IPS-15b (cell line): ENCODE results near the gene NDRG2.

ENCODE experiments used
- H3K27me3 ChIP-seq: one replicate; pipeline ENCODE4 v1.6.1; 2013; ENCODE audit warnings: low read length; ENCODE audit not compliant: control insufficient read depth, insufficient read depth
- H3K36me3 ChIP-seq: one replicate; pipeline ENCODE4 v1.6.1; 2013; ENCODE audit warnings: low read length; ENCODE audit not compliant: control insufficient read depth, insufficient read depth
- H3K4me1 ChIP-seq: one replicate; pipeline ENCODE4 v1.6.1; 2013; ENCODE audit warnings: mild to moderate bottlenecking, low read length; ENCODE audit not compliant: control insufficient read depth, insufficient read depth
- H3K4me3 ChIP-seq: one replicate; pipeline ENCODE4 v1.5.1; 2013; ENCODE audit warnings: low read depth, low read length
- H3K9ac ChIP-seq: one replicate; pipeline ENCODE4 v1.6.1; 2013; ENCODE audit warnings: low read depth, mild to moderate bottlenecking, low read length
- H3K9me3 ChIP-seq: one replicate; pipeline ENCODE4 v1.6.1; 2013; ENCODE audit warnings: mild to moderate bottlenecking, low read length; ENCODE audit not compliant: control insufficient read depth, insufficient read depth

Gene NDRG2

DNA sequence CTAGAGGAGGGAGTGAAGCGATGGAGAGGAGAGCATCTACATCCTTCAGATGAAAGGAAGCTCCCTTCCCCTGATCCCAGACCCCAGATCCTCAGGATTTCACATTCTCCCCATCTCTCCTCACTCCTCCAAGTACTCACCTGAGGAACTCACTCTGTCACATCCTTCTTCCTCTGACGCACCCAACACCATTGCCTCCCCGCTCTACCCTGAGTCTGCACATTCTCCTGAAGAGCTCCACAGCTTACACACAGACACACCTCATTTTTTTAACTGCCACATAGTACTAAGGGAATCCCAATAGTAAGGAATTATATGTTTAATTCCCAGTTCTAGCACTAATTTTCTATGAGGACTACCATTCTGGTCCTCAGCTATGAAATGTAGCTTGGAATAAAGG is 51.4 kb downstream of the NDRG2 start:
- Histone ChIP-seq H3K9me3 (no peaks in the 10 kb centered on the region), H3K9ac (no peak overlapping the region), H3K4me1 (peaks cover 4% of the 10 kb centered on the region), H3K4me3 (no peak overlapping the region), H3K27me3 (peaks cover 20% of the 10 kb centered on the region), H3K36me3 (no peaks in the 10 kb centered on the region)

DNA sequence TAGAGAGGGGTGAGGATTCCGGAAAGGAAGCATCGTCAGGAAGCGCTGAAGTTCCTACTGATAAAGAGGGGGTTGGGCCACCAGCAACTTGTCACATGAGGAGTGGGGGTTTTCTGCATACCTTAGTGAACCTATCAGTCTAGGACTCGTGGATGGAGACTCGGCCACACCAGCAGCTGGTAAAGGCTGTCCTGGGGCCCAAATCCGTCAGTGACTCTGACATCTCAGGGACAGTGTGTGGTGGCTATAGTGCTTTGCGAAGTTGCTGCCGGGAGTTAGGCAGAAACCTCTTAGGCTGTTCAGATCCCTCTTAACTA is 53.2 kb downstream of the NDRG2 start:
- Histone ChIP-seq H3K9ac (no peak overlapping the region), H3K4me1 (peaks cover 4% of the 10 kb centered on the region), H3K27me3 (peaks cover 32% of the 10 kb centered on the region), H3K36me3 (no peaks in the 10 kb centered on the region), H3K9me3 (no peaks in the 10 kb centered on the region), H3K4me3 (peak overlapping the region; percentile 71)

DNA sequence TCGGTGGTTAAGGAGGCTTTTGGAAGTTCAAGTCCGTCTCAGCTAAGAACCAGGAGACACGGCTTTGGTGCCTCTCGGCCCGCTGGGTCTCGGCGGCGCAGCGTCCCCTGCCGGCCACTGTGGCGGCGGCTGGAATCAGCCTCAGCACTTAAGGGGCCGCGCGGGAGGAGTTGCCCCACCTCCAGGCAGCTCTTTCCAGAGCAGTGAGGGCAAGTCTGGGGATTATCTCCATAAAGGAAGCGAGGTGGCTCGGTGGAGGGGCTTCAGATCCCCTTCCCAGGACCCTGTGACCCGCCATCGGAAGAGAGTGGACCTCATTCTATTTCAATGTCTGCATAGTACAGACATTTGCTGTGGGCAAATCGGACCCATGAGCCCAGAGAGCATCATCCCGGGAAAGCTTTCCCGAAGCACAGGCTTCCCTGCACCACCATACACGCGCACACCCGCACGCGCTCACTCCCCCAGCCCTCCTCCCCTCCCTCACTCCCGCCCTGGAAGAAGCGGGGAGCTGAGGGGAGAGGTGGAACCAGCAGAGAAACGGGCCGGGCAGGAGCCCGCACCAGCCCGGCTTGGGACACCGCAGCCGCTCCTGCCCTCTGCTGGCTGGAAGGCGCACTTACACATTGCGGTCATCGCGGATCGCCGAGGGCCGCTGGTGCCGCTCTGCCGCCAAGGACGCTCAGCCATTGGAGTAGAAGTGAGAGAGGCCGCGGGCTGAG is 53.7 kb downstream of the NDRG2 start:
- Histone ChIP-seq H3K9ac (peak overlapping the region; percentile 82), H3K4me1 (peaks cover 4% of the 10 kb centered on the region), H3K27me3 (peaks cover 32% of the 10 kb centered on the region), H3K4me3 (peak overlapping the region; percentile 71), H3K36me3 (no peaks in the 10 kb centered on the region), H3K9me3 (no peaks in the 10 kb centered on the region)

DNA sequence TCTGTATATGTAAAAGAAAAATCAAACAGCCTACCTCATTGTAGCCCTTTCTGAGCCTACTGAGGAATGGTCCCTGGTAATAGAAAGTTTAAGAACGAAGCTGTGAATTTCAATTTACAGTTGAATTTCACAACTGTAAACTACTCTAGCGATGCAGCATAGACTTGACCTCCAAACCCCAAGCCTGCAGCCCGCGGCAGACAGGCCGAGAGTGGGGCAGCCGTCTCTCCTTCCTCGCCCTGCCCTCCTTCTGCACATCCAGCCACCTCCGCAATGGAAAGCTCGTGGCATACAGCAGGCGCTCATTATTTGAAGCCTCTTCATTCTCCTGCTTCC is 54.2 kb downstream of the NDRG2 start:
- no peaks in the 10 kb centered on the region for H3K9me3 ChIP-seq
- peaks cover 32% of the 10 kb centered on the region for H3K27me3 ChIP-seq
- H3K4me1 ChIP-seq, result peaks cover 4% of the 10 kb centered on the region
- no peaks in the 10 kb centered on the region for H3K36me3 ChIP-seq
- H3K4me3 ChIP-seq, result peak overlapping the region; percentile 71
- no peak overlapping the region for H3K9ac ChIP-seq

- H3K27me3 ChIP-seq, result peaks cover 32% of the 10 kb centered on the region
- peaks cover 4% of the 10 kb centered on the region for H3K4me1 ChIP-seq
- H3K36me3 ChIP-seq, result no peaks in the 10 kb centered on the region
- no peaks in the 10 kb centered on the region for H3K9me3 ChIP-seq
- H3K4me3 ChIP-seq, result no peak overlapping the region
- no peak overlapping the region for H3K9ac ChIP-seq
These were observed 55.5 kb downstream of the NDRG2 start for GRCh38 chr14:20969336-20969735.
